NCI-H226 (cell line): Measurements from ENCODE around the gene NMRK1.

Experiments used
- DNase-seq: peaks from one replicate; pipeline ENCODE4 v3.0.0-alpha.2; 2015

Gene NMRK1

DNA sequence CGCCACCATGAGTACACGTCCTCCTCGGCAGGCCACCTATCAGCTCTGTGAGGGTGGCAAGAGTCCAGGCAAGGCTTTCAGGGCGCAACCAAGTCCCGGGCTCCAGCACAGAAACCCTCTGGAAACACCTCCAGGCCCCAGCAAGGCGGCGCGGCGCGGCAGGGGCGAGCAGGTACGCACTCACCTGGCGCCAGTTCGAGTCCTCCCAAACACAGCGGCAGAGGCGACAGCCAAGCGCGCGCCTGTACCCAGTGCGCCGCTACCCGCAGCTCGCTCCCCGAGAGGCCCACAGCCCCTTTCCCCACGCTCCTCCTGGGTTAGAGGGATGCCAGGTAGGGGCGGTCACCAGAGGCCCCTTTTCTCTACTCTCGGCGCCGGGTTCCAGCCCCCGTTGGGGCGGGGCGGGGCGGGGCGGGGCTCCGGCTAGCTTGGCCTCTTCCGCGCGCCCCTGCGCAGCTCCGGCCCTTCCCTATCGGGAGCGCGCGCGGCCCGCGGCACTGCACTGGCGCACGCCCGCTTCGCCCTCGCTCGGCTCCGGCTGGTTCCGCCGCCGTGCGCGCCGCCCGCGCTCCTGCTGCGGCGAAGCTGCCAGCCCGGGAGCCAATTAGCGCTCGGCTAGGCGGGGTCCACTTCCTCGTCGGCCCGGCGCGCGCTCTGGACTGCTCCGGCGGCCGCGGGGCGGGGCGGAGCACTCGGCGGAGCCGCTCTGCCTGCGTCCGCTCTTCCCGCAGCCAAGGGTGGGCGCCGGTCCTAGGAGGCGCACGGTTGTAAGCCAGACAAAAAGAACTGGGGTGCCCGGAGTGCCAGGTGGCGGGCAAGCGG is at the start of gene NMRK1, which contains the start of gene OSTF1:
TSS of gene NMRK1 (minus strand) at position 332 of the 822 bp plus-strand sequence. CDS start 5,040 bp downstream, outside the sequence.
TSS of gene OSTF1 (plus strand) at position 691 of the 822 bp plus-strand sequence. CDS start 179 bp downstream, outside the sequence.
- DNase-seq, result peak; percentile 98

DNA sequence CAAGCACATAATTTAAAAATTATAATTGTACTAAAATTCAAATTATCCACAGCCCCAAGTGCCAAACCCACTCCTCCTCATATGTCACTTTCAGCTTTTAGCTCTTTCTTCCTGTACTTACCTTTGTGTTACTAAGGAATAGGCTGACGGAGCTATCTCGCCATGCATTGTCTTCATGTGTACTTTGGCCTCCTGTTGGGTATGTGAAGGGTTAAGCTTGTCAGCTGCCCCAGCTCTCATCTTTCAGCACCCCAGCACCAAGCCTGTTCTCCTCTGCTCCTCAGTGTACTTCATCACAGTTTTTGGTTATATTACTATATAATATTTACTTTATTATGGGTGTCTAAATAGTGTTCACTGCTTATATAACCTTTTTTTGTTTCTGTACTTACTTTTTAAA is 46.5 kb upstream of the NMRK1 start:
- DNase-seq, result no peak

DNA sequence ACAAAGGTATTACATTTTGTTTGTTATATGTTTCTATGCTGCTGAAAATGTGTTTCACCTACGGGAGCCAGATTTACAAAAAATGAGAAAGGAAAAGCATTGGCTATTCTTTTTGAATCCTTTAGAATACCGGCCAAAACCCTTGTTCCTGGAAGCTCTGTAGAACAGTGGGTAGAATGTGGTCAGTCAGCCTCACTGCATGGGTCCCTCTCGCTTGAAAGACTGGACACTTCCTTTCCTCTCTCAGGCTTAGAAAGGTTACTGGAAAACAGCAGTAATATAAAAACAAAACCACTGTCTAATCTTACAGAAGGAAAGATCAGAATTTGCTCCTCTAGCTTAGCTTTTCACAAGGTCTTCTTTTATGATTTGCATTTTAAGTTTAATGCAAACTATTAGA is 45.4 kb upstream of the NMRK1 start:
- no peak for DNase-seq

DNA sequence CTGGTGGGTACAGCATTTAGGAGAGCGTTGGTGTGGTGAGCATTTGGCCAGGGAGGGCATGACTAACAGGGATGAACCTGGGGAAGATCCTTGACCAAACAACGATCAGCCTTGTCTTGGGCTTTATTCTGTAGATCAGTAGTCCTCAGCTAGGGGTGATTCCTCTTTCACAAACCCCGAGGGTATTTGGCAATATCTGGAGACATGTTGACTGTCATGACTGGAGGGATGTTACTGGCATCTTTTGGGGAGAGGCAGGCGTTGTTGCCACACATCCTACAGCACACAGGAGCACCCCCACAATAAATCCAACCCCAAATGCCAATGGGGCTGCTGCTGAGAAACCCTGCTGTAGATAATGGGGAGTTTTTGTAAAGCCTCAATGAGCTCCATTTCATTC is 44.3 kb upstream of the NMRK1 start:
- no peak for DNase-seq

DNA sequence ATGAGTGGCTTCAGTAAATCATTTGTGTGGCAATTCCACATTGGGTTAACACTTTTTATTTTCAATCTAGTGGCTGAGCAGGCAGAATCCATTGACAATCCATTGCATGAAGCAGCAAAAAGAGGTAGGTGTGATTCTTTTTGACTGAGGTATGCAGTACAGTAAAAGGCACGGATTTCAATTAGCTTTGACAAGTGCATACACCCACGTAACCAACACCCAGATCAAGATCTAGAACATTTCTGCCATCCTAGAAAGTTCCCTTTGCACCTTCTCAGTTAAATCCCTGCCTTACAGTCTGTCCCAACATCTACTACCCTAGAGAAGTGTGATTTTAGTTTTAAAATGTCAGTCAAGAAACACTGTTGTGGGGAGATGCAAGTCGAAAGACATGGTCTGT is 43.7 kb upstream of the NMRK1 start:
- DNase-seq, result no peak

DNA sequence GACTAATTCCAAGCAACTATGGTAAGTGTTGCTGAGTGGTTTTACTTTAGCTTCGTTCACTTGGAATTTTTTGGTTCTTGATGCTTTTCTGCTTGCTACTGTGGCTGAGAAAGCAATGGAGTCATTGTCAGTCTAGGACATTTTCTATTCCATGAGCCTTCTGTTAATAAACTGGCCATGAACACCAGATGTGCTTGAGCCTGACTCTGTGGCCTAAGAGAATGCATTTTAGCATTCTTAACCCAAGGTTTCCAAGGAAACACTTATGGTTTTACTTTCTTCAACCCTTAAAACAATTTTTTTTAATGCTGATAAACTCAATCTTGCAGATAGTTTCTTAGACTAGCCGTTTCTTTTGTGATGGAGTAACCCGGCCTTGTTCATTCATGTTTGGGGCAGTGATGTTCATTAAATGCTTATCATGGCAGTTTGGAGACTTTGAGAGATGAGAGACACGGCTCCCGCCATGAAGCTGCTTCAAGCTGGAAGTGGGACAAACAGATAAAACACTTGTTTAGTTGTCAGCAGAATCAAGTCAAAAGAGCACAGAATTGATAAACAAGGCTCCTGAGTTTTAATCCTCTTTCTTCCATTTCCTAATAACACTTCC is 42.8 kb upstream of the NMRK1 start:
- no peak for DNase-seq

DNA sequence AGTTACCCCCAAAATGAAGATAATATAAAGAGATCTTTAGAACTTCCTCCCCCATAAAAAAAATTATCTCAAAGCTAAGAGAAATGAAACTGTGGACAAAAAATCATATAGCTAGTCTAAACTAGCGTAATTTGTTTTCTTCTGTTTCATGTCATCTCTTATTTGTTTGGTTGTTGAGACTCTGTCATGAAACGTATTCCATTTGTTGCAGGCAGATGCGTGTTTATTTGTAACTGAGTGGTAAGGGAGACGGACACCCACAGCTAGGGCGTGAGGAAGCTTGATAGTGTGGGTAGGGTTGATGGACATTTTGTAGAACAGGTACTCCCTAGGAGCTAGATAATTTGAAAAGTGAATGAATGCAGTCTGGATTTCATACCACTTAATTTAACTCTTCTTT is 42.2 kb upstream of the NMRK1 start:
- DNase-seq, result no peak

DNA sequence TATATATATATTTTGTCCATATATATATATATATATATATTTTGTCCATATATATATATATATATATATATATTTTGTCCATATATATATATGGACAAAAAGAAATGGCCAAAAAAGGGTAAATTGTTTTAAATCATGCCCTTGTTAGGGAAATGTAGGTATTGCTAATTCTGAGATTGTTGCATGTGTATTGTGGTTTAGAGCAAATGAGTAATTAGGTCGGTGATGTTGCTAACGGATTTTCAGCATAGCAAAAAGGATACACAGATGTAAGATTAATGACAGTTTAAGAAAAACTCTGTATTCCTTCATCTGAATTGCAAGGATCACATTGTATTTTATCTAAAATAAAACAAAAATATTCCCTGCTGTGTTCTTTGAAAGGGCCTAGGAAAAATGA is 40.6 kb upstream of the NMRK1 start:
- DNase-seq, result no peak

DNA sequence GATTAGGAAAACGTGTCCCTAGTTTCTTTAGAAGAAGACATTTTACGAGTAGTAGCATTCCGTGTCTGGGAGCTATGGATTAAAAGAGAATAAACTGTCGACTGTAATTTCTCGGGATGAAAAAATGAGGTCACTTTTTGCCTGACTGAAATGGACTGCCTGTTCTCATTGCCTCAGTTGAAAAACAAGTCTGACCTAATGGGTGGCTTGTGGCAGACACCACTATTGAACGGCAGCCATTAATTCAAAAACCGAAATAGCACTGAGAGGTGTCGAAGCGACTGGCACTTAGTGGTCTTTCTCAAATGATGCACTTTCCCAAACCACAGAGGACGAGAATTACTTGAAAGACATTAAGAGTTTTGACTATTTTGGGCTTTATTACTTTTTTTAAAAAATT is 35.7 kb upstream of the NMRK1 start:
- no peak for DNase-seq

DNA sequence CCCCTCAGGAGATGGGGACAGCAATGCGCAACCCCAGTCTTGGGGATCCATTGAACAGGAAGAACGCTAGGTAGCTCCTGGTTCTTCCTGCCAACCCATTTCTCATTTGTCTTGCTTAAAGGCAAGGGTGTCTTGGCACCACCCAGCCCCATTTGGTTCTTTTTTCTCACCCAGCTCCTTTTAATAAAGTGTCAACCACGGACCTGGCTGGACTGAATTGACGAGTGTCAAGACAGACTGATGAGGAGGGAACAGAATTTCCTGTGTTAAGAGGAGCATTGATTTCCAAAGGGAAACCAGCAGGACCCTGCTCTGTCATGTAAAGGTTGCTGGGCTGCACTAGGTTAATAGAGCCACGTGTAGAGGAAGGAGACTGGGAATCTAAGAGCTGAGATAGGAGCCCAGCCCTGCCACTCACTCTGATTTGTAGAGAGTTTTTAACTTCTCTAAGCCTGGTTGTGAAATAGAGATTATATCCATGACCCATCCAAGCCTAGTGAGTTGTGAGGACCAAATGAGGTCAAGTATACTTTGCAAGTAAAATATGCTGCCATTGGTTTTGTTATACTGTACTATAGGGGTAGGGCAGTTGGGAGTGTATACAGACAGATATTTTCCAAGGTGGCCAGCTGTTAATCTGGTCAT is 34.1 kb upstream of the NMRK1 start:
- DNase-seq, result no peak

DNA sequence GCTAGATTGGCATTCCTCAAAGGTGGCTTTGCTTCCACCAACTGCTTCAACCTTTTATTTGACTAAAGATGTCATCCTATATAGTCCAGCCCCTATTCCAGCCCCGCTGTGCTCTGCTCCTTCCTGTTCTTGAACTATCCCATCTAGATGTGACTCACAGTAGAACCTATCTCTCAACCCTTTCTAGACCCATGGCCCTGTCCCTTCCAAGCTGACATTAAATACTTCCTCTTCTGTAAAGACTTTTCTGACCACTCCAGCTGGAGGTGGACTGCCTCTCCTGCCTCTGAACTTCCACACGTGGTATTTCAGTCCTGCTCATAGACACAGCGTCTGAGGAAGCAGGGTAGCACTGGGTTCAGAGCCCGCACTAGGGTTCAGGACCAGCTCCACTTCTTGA is 32.7 kb upstream of the NMRK1 start:
- DNase-seq, result no peak

DNA sequence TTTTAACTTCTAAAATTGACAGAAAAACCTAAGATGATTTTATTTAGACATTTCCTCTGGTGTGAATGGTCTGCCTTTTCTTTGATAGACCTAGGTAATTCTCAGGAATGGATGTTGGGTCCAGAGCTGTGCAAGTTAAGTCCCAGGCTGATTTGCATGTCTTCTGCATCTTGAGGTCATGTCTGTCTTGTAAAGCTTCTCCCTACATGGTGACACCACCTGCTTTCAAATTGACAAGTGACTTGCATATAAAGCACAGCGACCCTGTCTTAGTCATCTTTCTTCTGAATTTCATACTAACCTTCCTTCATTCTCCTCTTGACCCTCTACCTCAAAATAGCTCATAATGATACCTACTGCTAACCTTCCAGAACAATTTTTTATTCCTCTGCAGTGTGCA is 29.6 kb upstream of the NMRK1 start:
- no peak for DNase-seq

DNA sequence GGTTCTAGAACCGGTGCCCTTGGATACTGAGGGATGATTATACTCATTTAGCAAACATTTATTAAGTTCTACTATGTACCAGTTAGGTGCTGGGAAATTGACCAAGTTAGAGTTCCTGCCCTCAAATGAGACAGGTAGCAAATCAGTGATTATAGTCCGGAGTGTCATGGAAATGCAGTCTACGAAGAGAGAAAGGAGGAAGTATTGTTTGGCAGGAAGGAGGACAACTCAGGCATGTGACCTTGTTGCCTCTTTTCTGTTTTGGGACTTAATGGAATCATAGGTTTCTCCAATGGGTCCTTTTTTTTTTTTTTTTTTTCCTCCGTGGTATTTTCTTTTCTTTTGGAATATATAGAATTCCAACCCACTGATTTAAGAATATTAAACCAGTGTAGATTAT is 28.4 kb upstream of the NMRK1 start:
- DNase-seq, result no peak

DNA sequence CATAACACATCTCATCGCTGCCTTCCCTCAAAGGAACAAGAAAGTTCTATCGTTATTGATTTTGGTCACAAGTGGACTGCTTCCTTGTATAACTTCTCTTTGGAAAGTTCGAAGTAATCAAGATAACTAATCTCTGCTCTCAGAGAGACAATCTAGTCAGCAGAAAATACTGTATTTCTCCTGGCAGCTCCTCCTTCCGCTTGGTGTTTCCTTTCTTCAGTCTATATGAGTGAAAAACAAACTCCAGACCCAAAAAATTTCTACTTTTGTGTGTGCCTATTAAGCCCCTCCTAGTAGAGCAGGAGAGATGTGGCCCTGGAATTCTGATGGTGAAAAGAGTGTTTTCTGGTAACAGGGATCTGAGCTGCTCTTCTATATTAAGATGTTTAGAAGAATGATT is 24.8 kb upstream of the NMRK1 start:
- no peak for DNase-seq

DNA sequence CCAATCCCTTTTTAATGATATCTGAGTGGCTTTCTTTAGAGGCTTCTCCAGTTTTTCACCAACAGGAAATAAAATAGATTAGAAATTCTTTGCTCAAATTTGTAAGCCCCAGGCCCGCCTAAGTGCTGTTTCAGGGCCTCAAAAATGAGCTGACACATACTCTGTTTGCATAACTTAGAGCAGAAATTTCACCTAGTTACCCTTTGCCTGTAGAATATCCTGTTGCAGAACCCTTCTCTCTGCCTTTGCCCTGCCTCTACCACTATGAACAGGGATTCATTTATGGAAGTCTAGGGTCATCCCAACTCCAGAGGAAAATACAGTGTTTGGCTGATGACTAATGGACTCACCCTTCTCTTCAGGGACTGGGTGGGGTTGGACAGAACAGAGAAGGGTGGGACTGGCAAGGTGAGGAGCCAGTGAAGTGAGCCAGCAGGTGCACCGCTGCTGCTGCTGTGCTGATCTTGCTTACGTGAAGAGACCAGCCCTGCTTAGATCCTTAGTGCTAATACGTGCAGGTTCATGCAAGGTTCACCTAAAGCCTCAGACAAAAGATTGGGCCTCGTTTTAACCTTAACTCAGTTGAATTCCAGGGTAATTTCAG is 23.2 kb upstream of the NMRK1 start:
- no peak for DNase-seq

DNA sequence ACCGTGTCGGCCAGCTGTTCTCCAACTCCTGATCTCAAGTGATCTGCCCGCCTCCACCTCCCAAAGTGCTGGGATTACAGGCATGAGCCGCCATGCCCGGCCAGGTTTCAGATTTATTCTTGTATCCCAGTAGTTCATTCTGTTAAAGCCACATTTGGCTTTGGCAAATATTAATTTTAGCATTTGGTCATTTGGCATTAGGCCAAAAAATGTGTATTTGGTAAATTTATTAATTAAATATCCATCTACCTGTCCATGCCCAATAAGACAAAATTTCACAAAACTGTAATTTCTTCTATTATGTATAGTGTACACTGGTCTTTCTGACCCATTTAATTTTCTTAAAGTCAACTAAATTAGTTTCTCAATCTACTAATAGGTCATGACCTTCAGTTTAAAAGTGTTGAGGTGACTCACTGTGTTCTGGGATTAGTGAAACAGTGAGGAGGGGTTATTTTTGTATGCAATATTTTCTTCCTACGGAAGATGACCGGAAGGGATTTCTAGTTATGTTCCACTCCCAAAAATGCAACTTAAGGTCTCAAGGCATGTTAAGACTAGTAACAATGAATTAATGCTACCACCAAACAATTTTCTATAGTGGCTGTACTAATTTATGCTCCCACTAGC is 21.4 kb upstream of the NMRK1 start:
- DNase-seq, result no peak

DNA sequence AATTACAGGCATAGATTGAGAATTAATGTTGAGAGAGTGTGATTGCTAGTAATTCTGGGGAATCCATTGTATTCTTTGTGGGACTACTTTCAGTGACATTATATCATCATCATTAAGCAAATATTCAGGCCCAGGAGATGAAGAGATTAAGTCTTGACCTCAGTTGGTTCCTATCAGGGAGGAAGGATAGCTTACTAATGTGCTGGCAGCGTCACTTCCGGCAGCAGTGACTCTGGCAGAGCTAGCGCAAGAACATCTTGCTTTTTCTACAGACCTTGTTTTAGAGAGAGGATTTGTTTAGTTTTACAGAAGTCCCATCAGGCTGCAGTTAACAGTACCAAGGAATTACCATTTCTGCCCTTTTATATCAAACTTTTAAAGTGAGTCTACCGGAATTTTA is 20.6 kb upstream of the NMRK1 start:
- peak; percentile 61 for DNase-seq

DNA sequence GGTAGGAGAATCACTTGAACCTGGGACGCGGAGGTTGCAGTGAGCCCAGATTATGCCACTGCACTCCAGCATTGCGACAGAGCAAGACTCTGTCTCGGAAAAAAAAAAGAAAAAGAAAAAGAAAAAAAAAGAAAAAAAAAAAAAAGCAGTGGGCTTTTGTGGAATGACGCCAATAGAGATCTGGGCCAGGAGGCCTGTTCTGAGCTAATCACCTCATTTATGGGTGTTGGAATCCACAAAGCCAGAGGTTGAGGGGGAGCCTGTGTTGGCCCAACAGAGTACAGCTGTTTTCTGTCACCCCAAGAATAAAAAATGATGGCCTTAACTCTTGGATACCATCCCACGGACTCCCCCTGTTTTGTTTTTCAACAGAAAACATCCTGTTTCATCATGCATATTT is 18.9 kb upstream of the NMRK1 start:
- DNase-seq, result no peak

DNA sequence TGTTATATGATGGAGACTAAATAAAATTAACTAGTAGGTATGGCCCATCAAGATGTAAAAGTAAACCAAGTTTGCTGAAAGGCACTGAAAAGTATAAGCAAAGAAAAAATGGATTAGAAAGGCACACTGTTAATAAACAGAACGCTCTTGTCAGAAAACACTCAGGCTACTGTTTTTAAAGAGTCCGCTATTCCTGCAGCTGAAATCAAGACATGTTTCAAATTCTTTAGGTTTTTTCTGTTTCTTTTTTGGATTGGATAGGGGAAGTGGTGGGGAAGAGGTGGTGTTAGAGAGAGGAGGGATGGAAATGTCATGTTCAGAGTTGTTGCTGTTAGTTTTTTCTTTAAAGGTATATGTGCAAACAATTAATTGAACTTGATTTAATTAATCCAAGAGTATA is 17.9 kb upstream of the NMRK1 start:
- no peak for DNase-seq

DNA sequence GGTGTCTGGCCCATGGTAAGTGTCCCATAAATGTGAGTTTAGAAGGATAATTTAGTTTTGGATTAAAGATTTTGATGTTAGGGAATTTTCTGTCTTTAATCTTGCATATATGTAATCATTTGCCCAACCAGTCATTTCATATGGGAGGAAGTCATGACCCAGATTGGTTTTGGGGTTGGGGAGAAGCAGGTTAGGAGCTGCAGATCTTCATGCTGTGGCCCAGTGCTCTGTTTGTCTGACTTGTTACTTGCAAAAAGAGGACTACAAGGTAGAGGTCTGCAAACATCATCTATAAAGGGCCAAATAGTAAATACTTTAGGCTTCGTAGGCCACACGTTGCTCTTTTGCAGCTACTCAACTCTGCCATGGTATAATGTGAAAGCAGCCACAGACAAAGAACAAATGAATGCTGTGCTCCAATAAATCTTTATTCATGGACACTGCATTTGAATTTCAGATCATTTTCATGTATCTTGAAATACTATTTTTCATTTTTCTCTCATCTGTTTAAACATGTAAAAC is 17.1 kb upstream of the NMRK1 start:
- DNase-seq, result no peak

DNA sequence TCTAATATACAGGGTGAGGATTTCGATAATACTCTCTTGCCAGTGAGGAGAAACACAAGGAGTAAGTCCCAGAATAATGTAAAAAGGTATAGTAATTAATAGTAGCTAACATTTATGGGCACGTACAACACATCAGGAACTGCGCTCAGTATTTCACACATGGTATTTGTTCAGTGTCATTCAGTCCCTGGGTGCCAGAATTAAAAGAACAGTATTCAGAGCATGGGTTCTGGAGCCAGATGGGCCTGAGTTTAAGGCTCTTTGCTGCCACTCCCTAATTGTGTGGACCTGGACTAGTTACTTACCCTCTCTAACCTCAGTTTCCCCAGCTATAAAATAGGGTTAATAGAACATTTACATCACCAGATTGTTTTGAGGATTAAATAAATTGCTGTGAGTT is 16.7 kb upstream of the NMRK1 start:
- no peak for DNase-seq

DNA sequence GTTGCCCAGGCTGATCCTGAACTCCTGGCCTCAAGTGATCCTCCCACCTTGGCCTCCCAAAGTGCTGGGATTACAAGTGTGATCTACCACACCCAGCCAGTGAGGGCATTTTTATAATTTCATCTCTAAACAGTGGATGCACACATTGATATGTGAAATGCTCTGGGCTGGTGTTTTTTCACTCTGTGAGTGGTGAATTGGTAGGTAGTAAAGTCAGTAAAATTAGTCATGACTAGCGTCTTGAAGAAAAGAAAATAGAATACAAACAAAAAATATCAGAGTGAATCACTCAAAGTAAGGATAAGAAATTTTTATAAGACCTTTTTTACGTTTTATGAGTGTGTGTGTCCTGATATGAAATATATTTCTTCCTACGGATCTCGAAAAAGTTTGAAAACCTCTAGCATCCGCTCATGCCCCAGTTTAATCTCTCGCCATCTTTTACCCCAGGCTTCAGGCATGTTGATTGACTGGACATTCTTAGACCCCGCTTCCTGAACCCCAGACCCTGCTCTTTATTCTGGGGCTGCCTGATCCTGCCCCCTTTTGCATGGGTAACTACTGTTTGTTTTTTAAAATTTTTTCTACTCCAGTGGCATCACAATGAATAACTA is 14.3 kb upstream of the NMRK1 start:
- DNase-seq, result no peak
